ENCODE data around the gene TRPM3.

The TRPM3 gene

GRCh38 chr9:70923961-70924360 lies 197.5 kb downstream of the TRPM3 start:
- no peak overlapping the region for H3K4me3 ChIP-seq (ENCODE audit: low read length)
- H3K9ac ChIP-seq (ENCODE audit: low read length): no peak overlapping the region
- no peaks in the 10 kb centered on the region for H3K9me3 ChIP-seq (ENCODE audit: control insufficient read depth, low read depth, low read length)
- no peaks in the 10 kb centered on the region for H3K36me3 ChIP-seq (ENCODE audit: control insufficient read depth, low read depth, low read length)
- no peak overlapping the region for H3K27ac ChIP-seq (ENCODE audit: low read length)
- no peaks in the 10 kb centered on the region for H3K4me1 ChIP-seq (ENCODE audit: control insufficient read depth, low read depth, low read length)
- H3K27me3 ChIP-seq (ENCODE audit: control insufficient read depth, insufficient read depth, low read length): no peaks in the 10 kb centered on the region

- Histone ChIP-seq H3K27ac (ENCODE audit: low read length) (no peak overlapping the region), H3K4me3 (ENCODE audit: low read length) (no peak overlapping the region), H3K27me3 (ENCODE audit: control insufficient read depth, insufficient read depth, low read length) (no peaks in the 10 kb centered on the region)
Observed at GRCh38 chr9:70921136-70921535, 200.3 kb downstream of the TRPM3 start.

GRCh38 chr9:70917277-70917676 lies 204.1 kb downstream of the TRPM3 start:
- Histone ChIP-seq H3K4me1 (ENCODE audit: control insufficient read depth, low read depth, low read length) (no peaks in the 10 kb centered on the region), H3K4me3 (ENCODE audit: low read length) (no peak overlapping the region), H3K27ac (ENCODE audit: low read length) (no peak overlapping the region), H3K27me3 (ENCODE audit: control insufficient read depth, insufficient read depth, low read length) (no peaks in the 10 kb centered on the region), H3K36me3 (ENCODE audit: control insufficient read depth, low read depth, low read length) (no peaks in the 10 kb centered on the region), H3K9ac (ENCODE audit: low read length) (no peak overlapping the region), H3K9me3 (ENCODE audit: control insufficient read depth, low read depth, low read length) (no peaks in the 10 kb centered on the region)

More at GRCh38 chr9:70921136-70921535, 200.3 kb downstream of the TRPM3 start:
- Histone ChIP-seq H3K4me1 (ENCODE audit: control insufficient read depth, low read depth, low read length) (no peaks in the 10 kb centered on the region), H3K9me3 (ENCODE audit: control insufficient read depth, low read depth, low read length) (no peaks in the 10 kb centered on the region), H3K9ac (ENCODE audit: low read length) (no peak overlapping the region), H3K36me3 (ENCODE audit: control insufficient read depth, low read depth, low read length) (no peaks in the 10 kb centered on the region)

GRCh38 chr9:70911791-70912190 lies 209.6 kb downstream of the TRPM3 start:
- H3K36me3 ChIP-seq (ENCODE audit: control insufficient read depth, low read depth, low read length): no peaks in the 10 kb centered on the region
- H3K4me3 ChIP-seq (ENCODE audit: low read length): no peak overlapping the region
- H3K27me3 ChIP-seq (ENCODE audit: control insufficient read depth, insufficient read depth, low read length): no peaks in the 10 kb centered on the region
- no peak overlapping the region for H3K9ac ChIP-seq (ENCODE audit: low read length)
- H3K4me1 ChIP-seq (ENCODE audit: control insufficient read depth, low read depth, low read length): no peaks in the 10 kb centered on the region
- no peaks in the 10 kb centered on the region for H3K9me3 ChIP-seq (ENCODE audit: control insufficient read depth, low read depth, low read length)
- no peak overlapping the region for H3K27ac ChIP-seq (ENCODE audit: low read length)

- H3K36me3 ChIP-seq (ENCODE audit: control insufficient read depth, low read depth, low read length): no peaks in the 10 kb centered on the region
- no peak overlapping the region for H3K9ac ChIP-seq (ENCODE audit: low read length)
- H3K4me1 ChIP-seq (ENCODE audit: control insufficient read depth, low read depth, low read length): no peaks in the 10 kb centered on the region
- no peak overlapping the region for H3K4me3 ChIP-seq (ENCODE audit: low read length)
- no peaks in the 10 kb centered on the region for H3K27me3 ChIP-seq (ENCODE audit: control insufficient read depth, insufficient read depth, low read length)
- no peaks in the 10 kb centered on the region for H3K9me3 ChIP-seq (ENCODE audit: control insufficient read depth, low read depth, low read length)
- no peak overlapping the region for H3K27ac ChIP-seq (ENCODE audit: low read length)
Observed at GRCh38 chr9:70910598-70910997, 210.8 kb downstream of the TRPM3 start.

GRCh38 chr9:70902692-70903131 lies 218.7 kb downstream of the TRPM3 start:
- Histone ChIP-seq H3K9ac (ENCODE audit: low read length) (no peak overlapping the region), H3K36me3 (ENCODE audit: control insufficient read depth, low read depth, low read length) (no peaks in the 10 kb centered on the region), H3K27me3 (ENCODE audit: control insufficient read depth, insufficient read depth, low read length) (no peaks in the 10 kb centered on the region), H3K27ac (ENCODE audit: low read length) (no peak overlapping the region), H3K4me3 (ENCODE audit: low read length) (no peak overlapping the region), H3K4me1 (ENCODE audit: control insufficient read depth, low read depth, low read length) (peaks cover 8% of the 10 kb centered on the region), H3K9me3 (ENCODE audit: control insufficient read depth, low read depth, low read length) (no peaks in the 10 kb centered on the region)

- Histone ChIP-seq H3K9me3 (ENCODE audit: control insufficient read depth, low read depth, low read length) (no peaks in the 10 kb centered on the region), H3K27ac (ENCODE audit: low read length) (no peak overlapping the region), H3K4me1 (ENCODE audit: control insufficient read depth, low read depth, low read length) (peaks cover 8% of the 10 kb centered on the region), H3K4me3 (ENCODE audit: low read length) (no peak overlapping the region), H3K9ac (ENCODE audit: low read length) (no peak overlapping the region), H3K27me3 (ENCODE audit: control insufficient read depth, insufficient read depth, low read length) (no peaks in the 10 kb centered on the region), H3K36me3 (ENCODE audit: control insufficient read depth, low read depth, low read length) (no peaks in the 10 kb centered on the region)
Observed at GRCh38 chr9:70902171-70902570, 219.2 kb downstream of the TRPM3 start.

GRCh38 chr9:70901746-70902145 lies 219.7 kb downstream of the TRPM3 start:
- no peaks in the 10 kb centered on the region for H3K9me3 ChIP-seq (ENCODE audit: control insufficient read depth, low read depth, low read length)
- no peaks in the 10 kb centered on the region for H3K27me3 ChIP-seq (ENCODE audit: control insufficient read depth, insufficient read depth, low read length)
- no peak overlapping the region for H3K9ac ChIP-seq (ENCODE audit: low read length)
- no peak overlapping the region for H3K27ac ChIP-seq (ENCODE audit: low read length)
- no peak overlapping the region for H3K4me3 ChIP-seq (ENCODE audit: low read length)
- H3K36me3 ChIP-seq (ENCODE audit: control insufficient read depth, low read depth, low read length): no peaks in the 10 kb centered on the region
- H3K4me1 ChIP-seq (ENCODE audit: control insufficient read depth, low read depth, low read length): peaks cover 8% of the 10 kb centered on the region

- H3K4me1 ChIP-seq (ENCODE audit: control insufficient read depth, low read depth, low read length): peaks cover 8% of the 10 kb centered on the region
- no peak overlapping the region for H3K4me3 ChIP-seq (ENCODE audit: low read length)
- no peaks in the 10 kb centered on the region for H3K9me3 ChIP-seq (ENCODE audit: control insufficient read depth, low read depth, low read length)
- no peaks in the 10 kb centered on the region for H3K36me3 ChIP-seq (ENCODE audit: control insufficient read depth, low read depth, low read length)
- no peak overlapping the region for H3K9ac ChIP-seq (ENCODE audit: low read length)
- H3K27ac ChIP-seq (ENCODE audit: low read length): no peak overlapping the region
- H3K27me3 ChIP-seq (ENCODE audit: control insufficient read depth, insufficient read depth, low read length): no peaks in the 10 kb centered on the region
Observed at GRCh38 chr9:70901013-70901412, 220.4 kb downstream of the TRPM3 start.

- H3K27ac ChIP-seq (ENCODE audit: low read length): no peak overlapping the region
- H3K27me3 ChIP-seq (ENCODE audit: control insufficient read depth, insufficient read depth, low read length): no peaks in the 10 kb centered on the region
- no peaks in the 10 kb centered on the region for H3K9me3 ChIP-seq (ENCODE audit: control insufficient read depth, low read depth, low read length)
- no peaks in the 10 kb centered on the region for H3K4me1 ChIP-seq (ENCODE audit: control insufficient read depth, low read depth, low read length)
- H3K4me3 ChIP-seq (ENCODE audit: low read length): no peak overlapping the region
- no peaks in the 10 kb centered on the region for H3K36me3 ChIP-seq (ENCODE audit: control insufficient read depth, low read depth, low read length)
- no peak overlapping the region for H3K9ac ChIP-seq (ENCODE audit: low read length)
Observed at GRCh38 chr9:70893580-70894122, 227.8 kb downstream of the TRPM3 start.

GRCh38 chr9:70888471-70888870 lies 232.9 kb downstream of the TRPM3 start:
- no peak overlapping the region for H3K4me3 ChIP-seq (ENCODE audit: low read length)
- no peaks in the 10 kb centered on the region for H3K4me1 ChIP-seq (ENCODE audit: control insufficient read depth, low read depth, low read length)
- no peak overlapping the region for H3K9ac ChIP-seq (ENCODE audit: low read length)
- H3K36me3 ChIP-seq (ENCODE audit: control insufficient read depth, low read depth, low read length): no peaks in the 10 kb centered on the region
- no peaks in the 10 kb centered on the region for H3K27me3 ChIP-seq (ENCODE audit: control insufficient read depth, insufficient read depth, low read length)
- no peaks in the 10 kb centered on the region for H3K9me3 ChIP-seq (ENCODE audit: control insufficient read depth, low read depth, low read length)
- no peak overlapping the region for H3K27ac ChIP-seq (ENCODE audit: low read length)

GRCh38 chr9:70887826-70888225 lies 233.6 kb downstream of the TRPM3 start:
- H3K27ac ChIP-seq (ENCODE audit: low read length): no peak overlapping the region
- H3K27me3 ChIP-seq (ENCODE audit: control insufficient read depth, insufficient read depth, low read length): no peaks in the 10 kb centered on the region
- no peak overlapping the region for H3K4me3 ChIP-seq (ENCODE audit: low read length)

More at GRCh38 chr9:70887826-70888225, 233.6 kb downstream of the TRPM3 start:
- Histone ChIP-seq H3K4me1 (ENCODE audit: control insufficient read depth, low read depth, low read length) (no peaks in the 10 kb centered on the region), H3K9ac (ENCODE audit: low read length) (no peak overlapping the region), H3K9me3 (ENCODE audit: control insufficient read depth, low read depth, low read length) (no peaks in the 10 kb centered on the region), H3K36me3 (ENCODE audit: control insufficient read depth, low read depth, low read length) (no peaks in the 10 kb centered on the region)
